Activated CD4-positive, alpha-beta T cell treated with anti-CD3 and anti-CD28 coated beads, Interleukin-2, amount 50 U/mL, for 24 hours (primary cell): ENCODE data around the gene SNAP47.
"Not testable (repeated sequence)": the region's sequence is repeated elsewhere in the genome, so short reads cannot be mapped to it uniquely, and the experiment has no call there.

Experiments used
- DNase-seq, 2 donors: peaks; one replicate each; pipeline ENCODE4 v3.0.0-alpha.2; 2020; ENCODE audit warnings: low read depth in 1 of 2, low spot score in 1 of 2

Gene SNAP47

GRCh38 chr1:227734856-227735538 lies at the start of gene SNAP47, which contains the start of gene JMJD4:
Gene SNAP47, plus strand, starts transcription at chr1:227735435. Its CDS starts 12,302 bp downstream, at chr1:227747737.
Gene JMJD4, minus strand, starts transcription at chr1:227735302. Its CDS starts 29 bp downstream, at chr1:227735273.
- DNase-seq = peak; percentile 89 to 96

DNA sequence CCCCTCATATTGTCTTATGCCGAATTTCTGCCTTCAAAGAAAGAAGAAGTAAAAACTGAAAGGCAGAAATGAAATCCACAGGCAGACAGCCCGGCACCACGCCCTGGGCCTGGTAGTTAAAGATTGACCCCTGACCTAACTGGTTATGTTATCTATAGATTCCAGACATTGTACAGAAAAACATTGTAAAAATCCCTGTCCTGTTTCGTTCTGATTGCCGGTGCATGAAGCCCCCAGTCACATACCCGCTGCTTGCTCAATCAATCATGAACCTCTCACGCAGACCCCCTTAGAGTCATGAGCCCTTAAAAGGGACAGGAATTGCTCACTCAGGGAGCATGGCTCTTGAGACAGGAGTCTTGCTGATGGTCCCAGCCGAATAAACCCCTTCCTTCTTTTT lies 49.4 kb upstream of the SNAP47 start:
- no peak for DNase-seq

GRCh38 chr1:227697321-227697864 lies 37.8 kb upstream of the SNAP47 start:
- no peak for DNase-seq

- not testable (repeated sequence) for DNase-seq
Measured at GRCh38 chr1:227701631-227702030, 33.6 kb upstream of the SNAP47 start.

DNA sequence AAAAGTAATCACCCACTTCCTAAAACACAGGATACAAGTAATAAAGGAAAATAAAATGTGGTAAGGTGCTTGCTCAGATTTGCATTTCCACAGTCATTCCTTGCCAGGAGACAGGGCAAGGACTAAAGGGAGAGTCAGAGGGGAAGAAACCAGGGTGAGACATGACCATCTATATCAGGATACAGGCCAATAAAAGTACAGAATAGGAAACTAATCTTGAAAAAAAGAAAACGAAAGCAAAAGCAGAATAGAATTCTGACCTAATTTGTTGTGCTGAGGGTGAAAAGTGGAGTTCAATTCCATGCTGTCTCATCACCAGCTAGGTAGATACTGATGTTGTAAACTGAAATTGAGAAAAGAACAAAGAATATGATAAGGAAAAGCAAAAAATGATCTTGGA lies 27.4 kb upstream of the SNAP47 start:
- DNase-seq = no peak

DNA sequence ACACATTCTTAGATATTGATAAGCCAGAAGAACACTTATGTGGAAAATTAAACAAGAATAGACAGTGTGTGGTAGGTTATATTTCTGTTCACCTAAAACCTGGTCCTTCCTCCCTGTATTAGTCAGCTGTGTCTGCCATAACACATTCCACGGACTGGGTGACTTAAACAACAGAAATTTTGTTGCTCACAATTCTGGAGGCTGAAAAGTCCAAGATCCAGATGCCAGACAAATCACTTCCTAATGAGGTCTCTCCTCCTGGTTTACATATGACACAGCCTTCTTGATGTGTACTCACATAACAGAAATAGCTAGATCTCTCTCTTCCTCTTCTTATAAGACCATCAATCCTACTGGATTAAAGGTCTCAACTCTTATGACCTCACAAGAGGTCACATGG lies 25.8 kb upstream of the SNAP47 start:
- DNase-seq = no peak

- DNase-seq = not testable (repeated sequence)
Measured at GRCh38 chr1:227710474-227710873, 24.8 kb upstream of the SNAP47 start.

- no peak for DNase-seq
Measured at GRCh38 chr1:227712648-227713047, 22.6 kb upstream of the SNAP47 start.

GRCh38 chr1:227718932-227719331 lies 16.3 kb upstream of the SNAP47 start:
- no peak for DNase-seq

DNA sequence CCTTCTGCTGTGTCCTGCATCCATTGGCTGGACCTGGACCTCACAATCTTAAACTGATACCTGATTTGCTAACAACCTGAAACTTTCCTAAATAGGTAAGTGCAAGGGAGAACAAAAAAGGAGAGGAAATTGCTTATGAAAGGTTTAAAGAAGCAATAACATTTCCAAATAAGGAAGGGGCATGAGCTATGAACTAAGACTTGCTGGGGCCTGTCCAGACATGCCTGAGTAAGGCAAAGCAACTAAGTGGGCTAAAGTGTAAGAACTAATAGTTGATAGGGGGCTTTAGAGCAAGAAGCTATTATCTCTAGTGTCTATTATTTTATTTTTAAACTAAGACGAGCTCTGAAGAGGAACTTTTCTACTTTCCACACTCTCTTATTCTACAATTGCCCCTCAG lies 11.8 kb upstream of the SNAP47 start:
- DNase-seq = no peak

DNA sequence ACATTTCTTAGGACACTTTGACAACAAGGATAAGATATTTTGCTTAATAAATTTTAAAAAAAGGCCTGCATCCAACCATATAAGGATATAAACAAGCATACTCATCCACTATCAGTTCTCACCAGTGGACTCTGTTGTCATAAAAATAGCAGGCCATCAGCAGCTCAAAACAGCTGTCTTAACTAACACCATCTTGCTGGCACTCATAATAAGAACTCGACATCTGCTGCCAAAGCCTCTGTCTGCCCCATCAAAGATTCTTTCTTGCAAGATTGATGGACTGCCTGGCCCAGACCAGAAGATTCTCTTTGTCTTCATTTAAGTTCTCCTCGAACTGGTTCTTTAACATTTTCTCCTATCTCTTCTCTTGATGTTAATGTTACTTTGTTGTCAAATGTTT lies 10.2 kb upstream of the SNAP47 start:
- DNase-seq = no peak

- DNase-seq = no peak
Measured at GRCh38 chr1:227726318-227726717, 8.9 kb upstream of the SNAP47 start.

- DNase-seq = no peak
Measured at GRCh38 chr1:227726924-227727599, 8.2 kb upstream of the SNAP47 start.

DNA sequence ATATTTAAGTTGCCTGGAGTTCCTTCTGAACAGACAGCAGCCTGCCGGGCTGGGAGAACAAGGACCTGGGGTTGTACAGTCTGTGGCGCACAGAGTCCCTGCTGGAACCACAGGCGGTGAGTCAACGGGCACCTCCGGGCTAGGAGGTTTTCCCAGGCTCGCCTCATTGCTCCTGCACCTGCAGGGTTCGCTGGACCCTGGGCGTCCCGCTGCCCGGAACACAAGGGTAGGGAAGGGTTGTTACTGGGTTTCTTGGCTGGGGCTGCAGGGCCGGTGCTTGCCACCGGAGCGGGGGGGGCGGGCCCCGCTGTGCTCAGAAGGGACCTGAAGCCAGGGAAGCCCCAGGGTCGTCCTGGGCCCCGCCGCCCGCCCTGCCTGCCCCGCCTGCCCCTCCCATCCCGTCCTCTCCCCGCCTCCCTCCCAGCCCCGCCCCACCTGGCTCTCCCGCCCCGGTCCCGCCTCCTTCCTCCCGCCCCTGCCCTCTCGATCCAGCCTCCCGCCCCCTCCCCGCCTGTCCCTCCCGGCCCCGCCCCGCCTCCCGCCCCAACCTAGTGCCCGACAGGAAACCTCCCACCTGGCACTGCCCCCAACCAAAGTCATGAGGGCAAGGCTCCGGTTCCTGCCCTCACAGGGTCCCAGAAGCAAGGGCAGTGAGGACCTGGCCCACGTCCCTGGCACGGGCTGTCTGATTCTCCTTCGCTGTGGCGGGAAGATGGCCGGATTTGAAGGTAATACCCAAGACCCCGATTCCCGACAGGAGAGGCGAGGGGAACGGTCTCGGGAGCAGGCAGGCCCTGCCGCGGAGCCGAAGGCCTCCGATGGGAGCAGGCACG lies 7.0 kb upstream of the SNAP47 start:
- DNase-seq = peak in 1 of 2 donors; percentile 48

DNA sequence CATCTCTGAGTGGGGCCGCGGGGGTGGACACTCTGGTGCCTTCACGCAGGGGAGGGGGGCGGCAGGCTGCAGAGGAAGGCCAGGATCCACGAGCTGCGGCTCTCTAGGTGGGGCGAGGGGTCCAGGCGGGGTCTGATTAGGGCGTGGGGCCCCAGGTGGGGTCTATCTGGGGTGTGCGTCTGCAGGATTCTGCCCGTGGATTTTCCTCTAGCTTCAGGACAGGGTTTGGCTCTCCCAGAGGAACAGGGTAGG lies 6.4 kb upstream of the SNAP47 start:
- DNase-seq = no peak

- no peak for DNase-seq
Measured at GRCh38 chr1:227729144-227729880, 5.9 kb upstream of the SNAP47 start.

DNA sequence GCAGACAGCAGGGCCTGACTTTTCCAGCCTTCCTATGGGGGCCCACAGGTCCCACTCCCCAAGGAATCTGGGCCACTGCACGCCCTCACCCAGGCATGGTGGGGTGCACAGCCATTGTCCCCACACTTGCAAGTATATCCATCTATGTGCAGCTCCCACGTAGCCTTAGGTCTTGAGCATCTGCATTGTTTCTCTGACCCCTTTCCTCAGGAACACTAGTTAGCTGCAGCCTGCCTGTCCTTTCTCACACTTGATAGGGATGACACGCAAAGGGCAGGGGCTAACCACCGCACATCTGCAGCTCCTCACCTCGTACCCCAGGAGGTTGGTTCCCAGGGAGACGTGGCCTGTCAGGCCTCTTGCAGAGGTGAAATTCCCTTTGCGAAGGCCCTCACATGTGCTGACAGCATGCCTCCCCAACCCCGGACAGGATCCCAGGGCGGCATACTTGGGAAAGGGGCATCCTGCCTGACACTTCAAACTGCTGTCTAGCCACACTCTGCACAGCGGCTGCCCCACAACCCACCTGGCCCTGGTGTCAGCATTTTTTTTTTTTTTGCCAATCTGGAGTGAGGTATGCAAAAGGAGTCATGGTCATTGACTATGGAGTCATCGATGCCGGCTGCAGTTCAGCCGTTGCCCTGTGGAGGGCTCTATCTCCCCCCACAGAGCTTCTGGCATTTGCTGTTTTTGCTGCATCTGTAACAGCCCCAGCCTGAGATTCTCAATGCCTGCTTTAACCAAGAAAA lies 5.2 kb upstream of the SNAP47 start:
- no peak for DNase-seq

GRCh38 chr1:227730630-227731151 lies 4.5 kb upstream of the SNAP47 start:
- DNase-seq = no peak

DNA sequence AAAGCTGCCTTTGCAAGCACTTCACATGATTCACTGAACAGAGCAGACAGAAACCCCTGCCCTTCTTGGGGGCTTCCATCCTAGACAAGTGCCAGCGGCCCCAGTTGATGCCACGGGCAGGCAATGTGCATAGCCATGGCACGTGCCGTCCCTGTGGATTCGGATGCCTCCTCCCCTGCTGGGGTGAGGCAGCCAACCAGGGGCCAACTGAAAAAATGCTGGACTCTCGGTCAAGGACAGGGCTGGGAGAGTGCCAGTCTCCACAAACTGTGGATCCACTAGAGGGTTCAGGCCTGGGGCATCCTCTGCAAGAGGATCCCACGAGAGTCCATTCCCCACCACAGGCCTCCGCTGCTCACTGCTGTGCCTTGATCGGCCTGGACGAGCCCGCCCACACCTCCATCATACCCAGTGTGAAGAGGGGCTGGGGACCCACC lies 4.0 kb upstream of the SNAP47 start:
- DNase-seq = no peak
